Measurements from ENCODE around the gene DNPEP. TPM values are rescaled to one million over a fixed set of nuclear protein-coding genes. Genes with fewer than 3 reads are reported as not detected.
"Not testable (repeated sequence)": the region's sequence is repeated elsewhere in the genome, so short reads cannot be mapped to it uniquely, and the experiment has no call there.

The DNPEP gene
- total RNA-seq, 6 experiments from 2014 or later, result 37.1 to 60.2 (median 47.0) TPM

- DNase-seq (no peak), ATAC-seq (no peak)
- no peak overlapping the region for H3K27ac ChIP-seq
- TF ChIP-seq CTCF (IDR thresholded peaks at IDR 0.05) (no peak), POLR2A (IDR thresholded peaks at IDR 0.05) (no peak)
- intact Hi-C loops (cut with DNase I), result no loop called here
- no peaks in the 10 kb centered on the region for H3K9me3 ChIP-seq
- WGBS (ENCODE audit: insufficient coverage, low coverage, low lambda C conversion rate, missing lambda C conversion rate), result 100% methylated on average over 1 of the region's 8 CpGs
- H3K4me1 ChIP-seq, result no peaks in the 10 kb centered on the region
- H3K27me3 ChIP-seq, result no peaks in the 10 kb centered on the region
- no peak overlapping the region for H3K4me3 ChIP-seq
- no peaks in the 10 kb centered on the region for H3K36me3 ChIP-seq
Observed at GRCh38 chr2:219410390-219410789, 22.7 kb upstream of the DNPEP start.

- WGBS (ENCODE audit: insufficient coverage, low coverage, low lambda C conversion rate, missing lambda C conversion rate), result 100% methylated on average over 1 of the region's 5 CpGs
- ATAC-seq (peak in 1 of 4 donors; percentile 20), DNase-seq (no peak)
- intact Hi-C loops (cut with DNase I), result loop anchor here (5.0 to 10.0 kb wide), 2 partner anchors 115 to 123 kb away; no protein-coding TSS in a partner anchor
- no peaks in the 10 kb centered on the region for H3K27me3 ChIP-seq
- no peaks in the 10 kb centered on the region for H3K4me1 ChIP-seq
- no peak for TF ChIP-seq POLR2A (IDR thresholded peaks at IDR 0.05)
- no peak for TF ChIP-seq CTCF (IDR thresholded peaks at IDR 0.05)
- H3K9me3 ChIP-seq, result no peaks in the 10 kb centered on the region
- no peak overlapping the region for H3K27ac ChIP-seq
- no peaks in the 10 kb centered on the region for H3K36me3 ChIP-seq
- no peak overlapping the region for H3K4me3 ChIP-seq
Observed at GRCh38 chr2:219409619-219410018, 21.9 kb upstream of the DNPEP start.

GRCh38 chr2:219408631-219409030, 20.9 kb upstream of the DNPEP start:
- Histone ChIP-seq H3K9me3 (no peaks in the 10 kb centered on the region), H3K4me1 (no peaks in the 10 kb centered on the region), H3K4me3 (no peak overlapping the region), H3K27me3 (no peaks in the 10 kb centered on the region), H3K27ac (no peak overlapping the region), H3K36me3 (no peaks in the 10 kb centered on the region)
- WGBS (ENCODE audit: insufficient coverage, low coverage, low lambda C conversion rate, missing lambda C conversion rate), result 42% methylated on average over 6 of the region's 8 CpGs
- ATAC-seq (no peak), DNase-seq (no peak)
- TF ChIP-seq POLR2A (IDR thresholded peaks at IDR 0.05), result no peak
- no peak for TF ChIP-seq CTCF (IDR thresholded peaks at IDR 0.05)
- intact Hi-C loops (cut with DNase I), result loop anchor here (5.0 to 10.0 kb wide), 2 partner anchors 116 to 124 kb away; no protein-coding TSS in a partner anchor

DNA sequence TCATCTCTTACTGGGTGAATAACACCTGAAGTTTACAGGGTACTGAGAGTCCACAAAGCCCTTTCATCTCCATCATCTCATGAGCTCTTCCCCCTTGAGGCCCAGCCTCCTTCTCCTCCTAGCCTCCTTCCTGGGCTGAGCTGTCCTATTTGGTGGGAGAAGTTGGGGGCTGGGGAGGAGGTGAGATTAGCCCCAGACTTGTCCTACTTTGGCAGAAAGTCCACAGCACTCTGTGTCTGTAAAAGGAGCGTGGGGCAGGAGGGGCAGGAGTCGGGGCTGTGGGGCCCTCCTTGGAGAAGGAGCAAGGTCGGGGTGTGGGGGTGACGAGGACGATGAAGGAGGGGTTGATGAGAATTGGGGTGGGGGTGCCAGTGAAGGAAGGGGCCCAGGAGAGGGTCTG, 20.5 kb upstream of the DNPEP start:
- intact Hi-C loops (cut with DNase I), result loop anchor here (5.0 to 10.0 kb wide), 2 partner anchors 117 to 124 kb away; no protein-coding TSS in a partner anchor
- Histone ChIP-seq H3K27me3 (no peaks in the 10 kb centered on the region), H3K27ac (no peak overlapping the region), H3K9me3 (no peaks in the 10 kb centered on the region), H3K4me1 (no peaks in the 10 kb centered on the region), H3K4me3 (no peak overlapping the region), H3K36me3 (no peaks in the 10 kb centered on the region)
- TF ChIP-seq POLR2A (IDR thresholded peaks at IDR 0.05) (no peak), CTCF (IDR thresholded peaks at IDR 0.05) (no peak)
- DNase-seq, result no peak
- ATAC-seq, result no peak
- WGBS (ENCODE audit: insufficient coverage, low coverage, low lambda C conversion rate, missing lambda C conversion rate), result 56% methylated on average over 5 of the region's 5 CpGs

- not testable (repeated sequence) for H3K27ac ChIP-seq, H3K9me3 ChIP-seq, DNase-seq, ATAC-seq, H3K27me3 ChIP-seq, H3K4me3 ChIP-seq, H3K4me1 ChIP-seq, H3K36me3 ChIP-seq
- 25% methylated on average over 2 of the region's 5 CpGs for WGBS (ENCODE audit: insufficient coverage, low coverage, low lambda C conversion rate, missing lambda C conversion rate)
- intact Hi-C loops (cut with DNase I), result loop anchor here (5.0 to 10.0 kb wide), 2 partner anchors 117 to 125 kb away; no protein-coding TSS in a partner anchor
Observed at GRCh38 chr2:219407343-219407742, 19.6 kb upstream of the DNPEP start.

Data from right lobe of liver (tissue), 6 donors.